Activated CD4-positive, alpha-beta T cell treated with anti-CD3 and anti-CD28 coated beads for 36 hours (primary cell): ENCODE measurements around the gene CBX8. TPM values are rescaled to one million over a fixed set of nuclear protein-coding genes. Genes with fewer than 3 reads are reported as not detected.
"Not testable (repeated sequence)": the region's sequence is repeated elsewhere in the genome, so short reads cannot be mapped to it uniquely, and the experiment has no call there.

Experiments
- ATAC-seq: fragments of 200-7000 bp; cut with Tn5 transposase; one replicate; pipeline ENCODE4 v1.10.0; 2021; ENCODE audit warnings: mild to moderate bottlenecking, moderate library complexity
- CTCF ChIA-PET: fragments of 350-600 bp; sonication (Branson Sonifier 250); formaldehyde crosslinking; loops from one replicate; lab custom pipeline; 2021; ENCODE audit warnings: antibody characterized with exemption; lab: Charles Lee
- POLR2A ChIA-PET: fragments of 350-600 bp; sonication (Branson Sonifier 250); formaldehyde crosslinking; loops from one replicate; lab custom pipeline; 2021; ENCODE audit warnings: antibody characterized with exemption, inconsistent platforms; lab: Charles Lee
- DNase-seq: peaks from one replicate; pipeline ENCODE4 v3.0.0-alpha.2; 2020
- H3K27ac Mint-ChIP-seq: one replicate; pipeline ENCODE4 v1.8.0; 2021; ENCODE audit warnings: mixed read lengths
- H3K27me3 Mint-ChIP-seq: one replicate; pipeline ENCODE4 v1.8.0; 2021; ENCODE audit warnings: mixed read lengths
- H3K36me3 Mint-ChIP-seq: one replicate; pipeline ENCODE4 v1.8.0; 2021; ENCODE audit warnings: low read depth, mixed read lengths
- H3K4me1 Mint-ChIP-seq: one replicate; pipeline ENCODE4 v1.8.0; 2021; ENCODE audit warnings: mixed read lengths
- H3K4me3 Mint-ChIP-seq: one replicate; pipeline ENCODE4 v1.8.0; 2021; ENCODE audit warnings: mild to moderate bottlenecking, moderate library complexity, mixed read lengths
- H3K9me3 Mint-ChIP-seq: one replicate; pipeline ENCODE4 v1.8.0; 2021; ENCODE audit warnings: low read depth, mixed read lengths
- intact Hi-C, 2 experiments: fragments of 100-400 bp; cut with DNase I in 1 of 2; cut with micrococcal nuclease in 1 of 2; formaldehyde crosslinking; loops; one replicate each; pipeline versions ENCODE4 v1.14.2 to v1.15.1; 2022 to 2024; cut with DNase I, micrococcal nuclease
- total RNA-seq, 2 experiments: library from RNA; stranded (reverse); gene quantifications; one replicate each; pipeline ENCODE4 v1.2.3, GENCODE V29; 2021

CBX8 gene
- total RNA-seq, 2 experiments from 2014 or later: 4.7 to 6.0 TPM

DNA sequence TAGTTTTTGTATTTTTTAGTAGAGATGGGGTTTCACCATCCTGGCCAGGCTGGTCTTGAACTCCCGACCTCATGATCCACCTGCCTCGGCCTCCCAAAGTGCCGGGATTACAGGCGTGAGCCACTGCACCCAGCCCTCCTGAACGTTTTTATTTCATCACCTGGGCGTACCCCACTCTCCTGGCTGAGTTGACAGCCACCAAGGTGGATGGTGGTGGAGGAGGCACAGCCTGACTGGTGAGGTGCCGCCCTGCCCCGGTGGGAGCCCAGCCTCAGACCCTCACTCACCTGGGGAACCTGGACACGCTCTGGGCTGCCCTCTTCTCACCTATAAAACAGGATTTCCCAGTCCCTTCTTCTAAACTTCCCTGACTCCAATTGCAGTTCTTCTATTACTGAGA is 24.2 kb downstream of the CBX8 start:
- H3K36me3 Mint-ChIP-seq, H3K9me3 Mint-ChIP-seq, H3K27ac Mint-ChIP-seq, DNase-seq, ATAC-seq, intact Hi-C loops, CTCF ChIA-PET, H3K4me3 Mint-ChIP-seq: not testable (repeated sequence)
- POLR2A ChIA-PET: interaction anchor here (0.6 kb wide), 1 partner anchor 29 kb away, joined by 3 read pairs; no protein-coding TSS in a partner anchor
- Mint-ChIP-seq H3K4me1 (peaks cover 10% of the 10 kb centered on the region), H3K27me3 (peaks cover 39% of the 10 kb centered on the region)

DNA sequence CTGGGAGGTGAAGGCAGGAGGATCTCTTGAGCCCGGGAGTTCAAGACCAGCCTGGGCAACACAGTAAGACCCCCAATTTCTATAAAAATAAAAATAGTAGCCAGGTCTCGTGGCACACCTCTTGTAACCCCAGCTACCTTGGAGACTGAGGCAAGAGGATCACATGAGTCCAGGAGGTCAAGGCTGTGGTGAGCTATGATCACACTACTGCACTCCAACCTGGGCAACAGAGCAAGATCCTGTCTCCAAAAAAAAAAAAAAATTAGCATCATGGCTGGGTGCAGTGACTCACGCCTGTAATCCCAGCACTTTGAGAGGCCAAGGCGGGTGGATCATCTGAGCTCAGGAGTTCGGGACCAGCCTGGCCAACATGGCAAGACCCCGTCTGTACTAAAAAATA is 25.6 kb downstream of the CBX8 start:
- H3K4me3 Mint-ChIP-seq: no peak overlapping the region
- H3K27ac Mint-ChIP-seq: no peak overlapping the region
- CTCF ChIA-PET: interaction anchor here (0.6 to 0.8 kb wide), 2 partner anchors 10 to 18 kb away, joined by 3 read pairs; no protein-coding TSS in a partner anchor
- POLR2A ChIA-PET: interaction anchor here (0.6 kb wide), 1 partner anchor 10 kb away, joined by 5 read pairs; no protein-coding TSS in a partner anchor
- H3K4me1 Mint-ChIP-seq: no peaks in the 10 kb centered on the region
- no peaks in the 10 kb centered on the region for H3K36me3 Mint-ChIP-seq
- ATAC-seq (no peak), DNase-seq (no peak)
- H3K9me3 Mint-ChIP-seq: no peaks in the 10 kb centered on the region
- intact Hi-C loops: no loop called here
- peaks cover 31% of the 10 kb centered on the region for H3K27me3 Mint-ChIP-seq

DNA sequence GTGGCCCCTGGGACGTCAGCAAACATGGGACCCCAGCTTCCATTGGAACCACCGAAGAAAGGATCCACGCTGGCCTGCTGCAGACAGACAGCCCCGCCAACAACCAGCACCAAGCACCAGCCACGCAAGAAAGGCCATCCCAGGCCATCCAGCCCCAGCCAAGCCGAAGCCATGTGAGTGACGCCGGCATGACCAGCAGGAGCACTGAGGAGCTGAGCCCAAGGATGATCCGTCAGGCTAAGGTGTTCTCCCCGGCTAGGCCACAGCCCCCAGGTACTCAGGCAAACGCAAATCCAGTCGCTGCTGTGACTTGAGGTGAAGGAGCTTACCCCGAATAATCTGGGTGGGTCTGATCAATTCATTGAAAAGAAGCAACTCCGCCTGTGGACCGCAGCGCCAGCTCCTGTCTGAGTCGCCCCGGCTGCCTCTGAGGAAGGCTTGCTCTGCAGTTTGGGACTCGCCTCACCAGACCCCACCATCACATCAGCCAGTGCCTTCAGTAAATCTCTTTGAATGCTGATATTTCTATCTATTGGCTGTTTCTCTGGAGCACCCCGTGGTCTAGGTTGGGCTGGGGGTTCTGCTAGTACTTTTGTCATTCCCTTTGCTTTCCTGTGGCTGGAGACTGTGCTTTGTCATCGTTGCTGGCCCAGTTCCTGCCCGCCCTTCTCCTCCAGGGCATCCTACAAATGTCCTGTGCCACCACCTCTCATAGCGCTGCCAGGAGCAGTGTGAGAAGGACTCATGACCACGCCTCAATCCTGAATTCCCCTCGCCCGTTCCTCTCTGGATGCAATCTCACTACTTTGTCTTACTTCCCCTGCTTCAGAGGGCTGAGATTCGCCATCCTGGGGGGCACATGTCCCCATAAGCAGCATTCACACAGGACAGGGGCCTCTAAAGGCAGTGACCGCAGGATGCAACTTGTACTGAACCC is 27.0 kb downstream of the CBX8 start:
- CTCF ChIA-PET: interaction anchor here (0.9 kb wide), 1 partner anchor 24 kb away, joined by 3 read pairs; no protein-coding TSS in a partner anchor
- intact Hi-C loops: no loop called here
- POLR2A ChIA-PET: no interaction called here
- DNase-seq: no peak
- no peak overlapping the region for H3K4me3 Mint-ChIP-seq
- H3K27ac Mint-ChIP-seq: no peak overlapping the region
- no peaks in the 10 kb centered on the region for H3K4me1 Mint-ChIP-seq
- H3K27me3 Mint-ChIP-seq: peaks cover 23% of the 10 kb centered on the region
- H3K36me3 Mint-ChIP-seq: no peaks in the 10 kb centered on the region
- no peaks in the 10 kb centered on the region for H3K9me3 Mint-ChIP-seq
- no peak for ATAC-seq

DNA sequence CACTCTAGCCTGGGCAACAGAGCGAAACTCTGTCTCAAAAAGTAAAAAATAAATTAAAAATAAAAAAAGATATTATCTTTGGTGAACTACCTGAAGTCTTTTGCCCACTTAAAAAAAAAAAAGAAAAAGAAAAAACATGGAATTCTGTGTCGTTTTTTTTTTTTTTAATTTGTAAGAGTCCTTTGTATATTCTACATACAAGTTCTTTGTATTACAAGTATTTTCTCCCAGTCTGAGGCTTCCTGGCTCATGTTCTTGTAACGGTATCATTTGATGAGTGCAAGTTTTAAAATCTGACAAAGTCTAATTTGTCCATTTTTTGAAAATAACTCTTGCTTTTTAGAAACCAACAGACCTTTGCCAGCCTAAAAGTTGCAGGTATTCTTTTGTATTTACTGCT is 31.2 kb downstream of the CBX8 start:
- CTCF ChIA-PET: no interaction called here

DNA sequence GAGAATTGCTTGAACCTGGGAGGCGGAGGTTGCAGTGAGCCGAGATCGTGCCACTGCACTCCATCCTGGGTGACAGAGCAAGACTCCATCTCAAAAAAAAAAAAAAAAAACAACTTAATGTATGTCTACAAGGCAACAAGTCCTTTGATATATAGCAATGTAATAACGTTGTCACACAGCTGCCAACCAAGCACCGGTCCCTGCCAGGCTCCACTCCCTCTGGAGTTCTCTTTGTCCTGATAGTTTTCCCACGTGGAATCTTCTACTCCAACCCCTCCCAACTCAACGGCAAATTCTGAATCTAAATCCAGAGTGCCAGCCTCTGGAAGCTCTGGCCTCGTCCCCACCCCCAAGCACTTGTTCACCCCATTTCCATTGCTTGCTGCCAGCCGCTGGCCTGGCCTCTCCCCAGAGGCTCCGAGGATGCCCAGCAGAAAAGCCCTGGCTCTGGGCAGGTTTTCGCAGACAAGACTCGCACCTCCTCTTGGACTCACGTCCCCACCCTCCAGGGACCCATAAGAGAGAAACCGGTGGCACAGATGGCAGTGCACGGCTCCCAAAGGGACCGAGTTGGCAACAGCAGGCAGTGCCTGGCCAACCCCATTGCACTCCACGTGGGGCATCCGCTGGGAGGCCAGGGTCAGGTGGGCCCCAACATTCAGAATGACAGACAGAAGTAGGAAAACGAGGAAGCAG is 34.8 kb downstream of the CBX8 start:
- no peak for ATAC-seq
- Mint-ChIP-seq H3K4me3 (no peak overlapping the region), H3K4me1 (no peaks in the 10 kb centered on the region), H3K27ac (no peak overlapping the region), H3K27me3 (peaks cover 6% of the 10 kb centered on the region), H3K36me3 (no peaks in the 10 kb centered on the region), H3K9me3 (no peaks in the 10 kb centered on the region)
- DNase-seq: no peak
- POLR2A ChIA-PET: no interaction called here
- intact Hi-C loops: no loop called here
- CTCF ChIA-PET: interaction anchor here (0.7 kb wide), 1 partner anchor 68 kb away, joined by 3 read pairs; no protein-coding TSS in a partner anchor

More for the DNA sequence above, 31.2 kb downstream of the CBX8 start:
- intact Hi-C loops: no loop called here
- ATAC-seq: no peak
- POLR2A ChIA-PET: interaction anchor here (0.6 kb wide), 1 partner anchor 23 kb away, joined by 3 read pairs; no protein-coding TSS in a partner anchor
- no peaks in the 10 kb centered on the region for H3K9me3 Mint-ChIP-seq
- DNase-seq: no peak
- no peak overlapping the region for H3K27ac Mint-ChIP-seq
- H3K27me3 Mint-ChIP-seq: peaks cover 8% of the 10 kb centered on the region
- no peaks in the 10 kb centered on the region for H3K36me3 Mint-ChIP-seq
- H3K4me1 Mint-ChIP-seq: no peaks in the 10 kb centered on the region
- H3K4me3 Mint-ChIP-seq: no peak overlapping the region

DNA sequence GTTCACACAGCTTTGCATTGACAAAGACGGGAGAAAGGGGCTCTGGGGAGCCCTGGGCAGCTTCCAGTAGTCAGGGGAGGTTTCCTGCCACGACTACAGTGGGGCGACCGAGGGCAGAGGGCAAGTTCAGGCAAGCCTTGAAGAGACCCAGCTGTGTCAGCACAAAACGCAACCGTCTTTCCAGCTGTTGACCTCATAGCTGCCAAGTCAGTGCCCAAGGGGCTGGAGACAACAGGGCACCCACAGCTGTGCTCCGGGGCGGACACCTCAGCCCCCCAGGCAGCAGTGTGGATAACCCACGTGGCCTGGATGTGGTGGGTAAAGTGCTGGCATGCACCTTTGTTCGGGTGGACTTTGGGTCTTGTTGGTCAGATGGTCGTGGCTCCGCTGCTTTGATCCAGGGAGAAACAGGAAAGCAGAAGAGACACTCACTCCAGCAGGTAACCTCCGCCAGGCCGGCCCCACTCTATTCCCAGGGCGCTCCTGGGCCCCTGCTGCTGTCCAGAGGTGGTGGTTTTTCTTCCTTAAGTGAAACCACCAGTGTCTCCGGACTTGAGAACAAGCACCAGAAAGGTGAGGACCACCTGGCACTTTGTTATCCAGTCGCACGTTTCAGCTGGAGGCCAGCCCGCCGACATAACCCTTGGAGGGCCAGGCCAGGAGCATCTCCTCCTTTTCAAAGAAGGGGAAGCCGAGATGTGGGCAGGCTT is 36.5 kb downstream of the CBX8 start:
- no peaks in the 10 kb centered on the region for H3K9me3 Mint-ChIP-seq
- no peaks in the 10 kb centered on the region for H3K4me1 Mint-ChIP-seq
- POLR2A ChIA-PET: no interaction called here
- CTCF ChIA-PET: interaction anchor here (0.6 kb wide), 1 partner anchor 436 kb away, joined by 5 read pairs; no protein-coding TSS in a partner anchor
- no peaks in the 10 kb centered on the region for H3K36me3 Mint-ChIP-seq
- intact Hi-C loops: no loop called here
- DNase-seq (no peak), ATAC-seq (no peak)
- H3K27ac Mint-ChIP-seq: no peak overlapping the region
- H3K4me3 Mint-ChIP-seq: no peak overlapping the region
- peaks cover 6% of the 10 kb centered on the region for H3K27me3 Mint-ChIP-seq

DNA sequence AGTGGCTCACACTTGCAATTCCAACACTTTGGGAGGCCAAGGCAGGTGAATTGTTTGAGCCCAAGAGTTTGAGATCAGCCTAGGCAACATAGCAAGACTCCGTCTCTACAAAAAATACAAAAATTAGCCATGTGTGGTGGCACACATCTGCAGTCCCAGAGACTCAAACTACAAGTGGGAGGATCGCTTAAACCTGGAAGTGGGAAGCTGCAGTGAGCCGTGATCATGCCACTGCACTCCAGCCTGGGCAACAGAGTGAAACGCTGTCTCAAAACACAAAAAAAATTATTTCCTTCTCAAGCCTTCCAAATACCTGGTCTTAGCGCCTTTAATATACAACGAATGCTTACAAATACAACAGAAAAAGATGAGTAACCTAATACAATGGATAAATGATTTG is 38.6 kb downstream of the CBX8 start:
- Mint-ChIP-seq H3K4me3 (no peak overlapping the region), H3K27me3 (peaks cover 6% of the 10 kb centered on the region), H3K27ac (no peak overlapping the region), H3K9me3 (no peaks in the 10 kb centered on the region), H3K36me3 (no peaks in the 10 kb centered on the region), H3K4me1 (no peaks in the 10 kb centered on the region)
- intact Hi-C loops: no loop called here
- DNase-seq (no peak), ATAC-seq (no peak)
- ChIA-PET CTCF (interaction anchor here (1.0 kb wide), 1 partner anchor 12 kb away, joined by 3 read pairs; no protein-coding TSS in a partner anchor), POLR2A (no interaction called here)

DNA sequence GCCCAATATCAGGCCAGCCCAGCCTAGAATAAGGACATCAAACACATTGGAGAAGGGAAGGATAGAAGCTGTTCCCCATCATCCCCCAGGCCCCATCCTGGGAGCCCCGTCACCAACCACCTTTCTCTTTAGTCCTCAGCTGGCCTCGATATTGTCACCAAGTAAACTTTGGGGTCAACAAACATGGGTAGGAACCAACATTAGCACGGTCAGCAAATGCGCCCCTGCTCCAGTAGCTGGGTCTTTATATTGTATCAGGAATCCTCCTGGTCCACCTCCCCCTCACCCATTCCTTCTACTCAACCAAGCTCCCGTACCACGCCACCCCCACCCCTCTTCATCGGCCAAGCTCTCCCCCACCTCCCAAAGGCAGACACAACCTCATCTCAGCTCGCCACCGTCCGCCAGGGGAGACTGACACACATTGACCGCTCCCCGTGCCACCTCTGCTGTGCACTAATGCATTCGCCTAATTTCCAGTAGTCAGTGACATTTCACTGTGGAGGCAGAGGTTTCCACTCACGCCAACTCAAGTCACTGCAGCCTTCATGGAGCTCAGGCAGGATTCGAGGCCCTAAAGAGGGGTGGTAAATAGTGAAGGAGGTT is 39.6 kb downstream of the CBX8 start:
- H3K9me3 Mint-ChIP-seq: no peaks in the 10 kb centered on the region
- ChIA-PET CTCF (interaction anchor here (0.6 to 1.0 kb wide), 4 partner anchors 11 to 96 kb away, joined by 3 read pairs; no protein-coding TSS in a partner anchor), POLR2A (no interaction called here)
- no peak for ATAC-seq
- no peak overlapping the region for H3K4me3 Mint-ChIP-seq
- H3K4me1 Mint-ChIP-seq: peaks cover 1% of the 10 kb centered on the region
- H3K27me3 Mint-ChIP-seq: peaks cover 6% of the 10 kb centered on the region
- no peak overlapping the region for H3K27ac Mint-ChIP-seq
- H3K36me3 Mint-ChIP-seq: no peaks in the 10 kb centered on the region
- intact Hi-C loops: no loop called here
- DNase-seq: no peak

DNA sequence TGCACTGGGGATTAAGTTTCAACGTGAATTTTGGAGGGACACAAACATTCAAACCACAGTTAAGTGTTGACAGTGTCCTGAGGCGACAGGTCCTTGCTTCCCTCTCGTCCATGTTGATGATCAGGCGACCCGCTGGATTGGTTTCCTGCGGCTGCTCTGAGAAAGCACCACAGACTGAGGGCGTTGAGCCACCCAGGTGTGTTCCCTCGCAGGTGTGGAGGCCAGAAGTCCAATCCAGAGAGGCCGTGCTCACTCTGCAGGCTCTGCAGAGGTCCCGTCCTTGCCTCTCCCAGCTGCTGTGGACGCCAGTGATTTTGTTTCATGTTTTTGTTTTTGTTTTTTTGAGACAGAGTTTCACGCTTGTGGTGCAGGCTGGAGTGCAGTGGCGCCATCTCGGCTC is 41.3 kb downstream of the CBX8 start:
- Mint-ChIP-seq H3K4me3 (no peak overlapping the region), H3K9me3 (no peaks in the 10 kb centered on the region), H3K27me3 (peaks cover 20% of the 10 kb centered on the region), H3K36me3 (no peaks in the 10 kb centered on the region), H3K27ac (no peak overlapping the region), H3K4me1 (peaks cover 9% of the 10 kb centered on the region)
- no peak for DNase-seq
- no peak for ATAC-seq
- ChIA-PET CTCF (interaction anchor here (0.6 kb wide), 1 partner anchor 249 kb away, joined by 3 read pairs; no protein-coding TSS in a partner anchor), POLR2A (no interaction called here)
- intact Hi-C loops: no loop called here

DNA sequence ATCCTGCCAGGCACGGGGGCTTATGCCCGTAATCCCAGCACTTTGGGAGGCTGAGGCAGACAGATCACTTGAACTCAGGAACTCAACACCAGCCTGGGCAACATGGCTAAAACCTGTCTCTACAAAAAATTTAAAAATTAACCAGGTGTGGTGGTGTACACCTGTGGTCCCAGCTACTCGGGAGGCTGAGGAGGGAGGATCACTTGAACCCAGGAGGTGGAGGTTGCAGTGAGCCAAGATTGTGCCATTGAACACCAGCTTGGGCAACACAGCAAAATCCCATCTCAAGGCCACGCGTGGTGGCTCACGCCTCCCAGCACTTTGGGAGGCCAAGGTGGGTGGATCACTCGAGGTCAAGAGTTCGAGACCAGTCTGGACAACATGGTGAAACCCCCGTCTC is 42.0 kb downstream of the CBX8 start:
- POLR2A ChIA-PET, H3K9me3 Mint-ChIP-seq, DNase-seq, intact Hi-C loops, H3K36me3 Mint-ChIP-seq, H3K27ac Mint-ChIP-seq, ATAC-seq, H3K4me3 Mint-ChIP-seq: not testable (repeated sequence)
- Mint-ChIP-seq H3K27me3 (peaks cover 22% of the 10 kb centered on the region), H3K4me1 (peaks cover 10% of the 10 kb centered on the region)
- CTCF ChIA-PET: interaction anchor here (0.6 kb wide), 1 partner anchor 249 kb away, joined by 3 read pairs; no protein-coding TSS in a partner anchor
